A549 treated with dexamethasone at 1 μM for 4 hours (cell line): ENCODE measurements around the gene RNASE11. TPM values are rescaled to one million over a fixed set of nuclear protein-coding genes. Genes with fewer than 3 reads are reported as not detected.

Source experiments
- total RNA-seq: library from RNA; stranded (reverse); fragments of 200-300 nt; extraction: Qiagen RNA extraction; gene quantifications from 5 replicates; pipeline ENCODE4 v1.2.3, GENCODE V29; 2022

RNASE11 gene
- not detected in 5 replicates for total RNA-seq

GRCh38 chr14:20587489-20588154 lies at the start of gene RNASE11:
Gene RNASE11 (minus strand): TSS chr14:20588001.

DNA sequence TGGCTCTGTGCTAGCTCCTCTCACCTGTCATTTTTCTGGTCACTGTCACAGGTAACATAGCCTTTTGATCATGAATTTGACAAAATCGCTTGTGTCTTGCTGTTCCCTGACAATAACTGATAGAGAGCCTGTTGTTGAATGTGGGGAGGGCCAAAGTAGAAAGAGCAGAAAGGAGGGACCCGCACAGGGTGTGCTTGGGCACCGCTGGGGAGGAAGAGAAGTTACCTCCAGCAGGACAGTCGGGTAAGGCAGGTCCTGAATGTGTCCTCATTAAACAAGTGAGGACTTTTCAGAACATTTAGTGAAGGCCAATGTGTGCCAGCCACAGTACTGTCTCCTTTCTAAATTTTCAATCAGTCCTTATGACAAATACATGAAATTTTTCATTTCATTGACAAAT lies 3.4 kb upstream of the RNASE11 start, which contains the start of gene RNASE12:
Gene RNASE12 (minus strand): TSS at position 142 of the 400 bp plus-strand sequence. CDS start 653 bp downstream, outside the sequence.

GRCh38 chr14:20560961-20561360 lies 26.8 kb downstream of the RNASE11 start, which contains the start of gene RNASE9:
Gene RNASE9 (minus strand): TSS chr14:20561047.

Other genes with a start within 250 kb of the RNASE11 start
- 18.3 to 20.7 TPM (median 20.1 TPM) in 5 replicates for gene PARP2, start 244.4 kb downstream of the RNASE11 start, total RNA-seq
- 6.6 to 12.1 TPM (median 10.0 TPM) in 5 replicates for gene TEP1, start 174.5 kb downstream of the RNASE11 start, total RNA-seq
- 0.01 TPM in 1 of 5 replicates, not detected in the others for gene KLHL33, start 151.8 kb downstream of the RNASE11 start, total RNA-seq
- gene OSGEP, start 133.2 kb downstream of the RNASE11 start, total RNA-seq: 19.5 to 24.1 TPM (median 23.7 TPM) in 5 replicates
- gene APEX1, start 132.8 kb downstream of the RNASE11 start, total RNA-seq: 251 to 268 TPM (median 260 TPM) in 5 replicates
- 25.5 to 35.2 TPM (median 29.2 TPM) in 5 replicates for gene PIP4P1, start 126.6 kb downstream of the RNASE11 start, total RNA-seq
- gene PNP, start 118.6 kb downstream of the RNASE11 start, total RNA-seq: 130 to 164 TPM (median 132 TPM) in 5 replicates
- gene RNASE10, start 82.5 kb downstream of the RNASE11 start, total RNA-seq: 0.15 to 0.33 TPM (median 0.22 TPM) in 5 replicates
- not detected in 5 replicates for gene RNASE9, start 27.0 kb downstream of the RNASE11 start, total RNA-seq
- gene RNASE12, start 3.4 kb upstream of the RNASE11 start, total RNA-seq: not detected in 5 replicates
- not detected in 5 replicates for gene OR6S1, start 53.7 kb upstream of the RNASE11 start, total RNA-seq
- 5.4 to 9.5 TPM (median 8.4 TPM) in 5 replicates for gene RNASE4, start 96.6 kb upstream of the RNASE11 start, total RNA-seq
- 7.0 to 11.3 TPM (median 9.3 TPM) in 5 replicates for gene ANG, start 100.8 kb upstream of the RNASE11 start, total RNA-seq
- not detected in 5 replicates for gene EDDM3A, start 157.9 kb upstream of the RNASE11 start, total RNA-seq
- gene EDDM3B, start 180.4 kb upstream of the RNASE11 start, total RNA-seq: not detected in 5 replicates
- gene RNASE6, start 193.3 kb upstream of the RNASE11 start, total RNA-seq: not detected in 5 replicates
- 0.15 to 0.45 TPM (median 0.30 TPM) in 5 replicates for gene RNASE1, start 214.8 kb upstream of the RNASE11 start, total RNA-seq